Measurements from ENCODE around the gene STK25. TPM values are rescaled to one million over a fixed set of nuclear protein-coding genes. Genes with fewer than 3 reads are reported as not detected.

STK25 gene
- polyA plus RNA-seq, 1 donor from 2014 or later, result 580 TPM

GRCh38 chr2:241532733-241533601, 24.6 kb upstream of the STK25 start:
- Histone ChIP-seq H3K27ac (ENCODE audit: low read length) (no peak overlapping the region), H3K9me2 (ENCODE audit: insufficient read depth, low read length) (no peaks in the 10 kb centered on the region), H3K9ac (ENCODE audit: low read length) (no peak overlapping the region), H3K4me2 (ENCODE audit: low read length) (no peak overlapping the region), H2AFZ (ENCODE audit: low read depth, low read length) (no peak overlapping the region), H3K9me3 (ENCODE audit: low read length) (no peaks in the 10 kb centered on the region), H3K27me3 (ENCODE audit: insufficient read depth, low read depth, low read length) (no peaks in the 10 kb centered on the region), H3F3A (ENCODE audit: insufficient read depth, low read length, poor library complexity, severe bottlenecking) (no peaks in the 10 kb centered on the region), H3K36me3 (ENCODE audit: insufficient read depth, low read length) (no peaks in the 10 kb centered on the region), H3K4me3 (ENCODE audit: low read length) (no peak overlapping the region), H4K20me1 (ENCODE audit: insufficient read depth) (no peaks in the 10 kb centered on the region), H3K79me2 (replicated peaks; ENCODE audit: insufficient read depth, low read length) (no peaks in the 10 kb centered on the region)
- TF ChIP-seq RAD21 (conservative IDR thresholded peaks at IDR 0.05) (no peak), MXI1 (conservative IDR thresholded peaks at IDR 0.05; ENCODE audit: poor library complexity, severe bottlenecking) (no peak), EP300 (conservative IDR thresholded peaks at IDR 0.05; ENCODE audit: poor library complexity, severe bottlenecking) (no peak), POLR2AphosphoS5 (IDR thresholded peaks at IDR 0.05) (no peak), TAF1 (IDR thresholded peaks at IDR 0.05; ENCODE audit: low read depth) (no peak), SMC3 (conservative IDR thresholded peaks at IDR 0.05; ENCODE audit: poor library complexity) (no peak), EZH2 (IDR thresholded peaks at IDR 0.05; ENCODE audit: borderline replicate concordance, insufficient read depth, low read length, poor library complexity, severe bottlenecking) (no peak), CTCF (IDR thresholded peaks at IDR 0.05; ENCODE audit: poor library complexity, severe bottlenecking) (no peak), REST (IDR thresholded peaks at IDR 0.05; ENCODE audit: borderline replicate concordance) (no peak)

- no peak overlapping the region for H3K4me2 ChIP-seq (ENCODE audit: low read length)
- no peaks in the 10 kb centered on the region for H3K79me2 ChIP-seq (replicated peaks; ENCODE audit: insufficient read depth, low read length)
- TF ChIP-seq SMC3 (conservative IDR thresholded peaks at IDR 0.05; ENCODE audit: poor library complexity) (no peak), EP300 (conservative IDR thresholded peaks at IDR 0.05; ENCODE audit: poor library complexity, severe bottlenecking) (no peak), REST (IDR thresholded peaks at IDR 0.05; ENCODE audit: borderline replicate concordance) (no peak), TAF1 (IDR thresholded peaks at IDR 0.05; ENCODE audit: low read depth) (no peak)
- no peaks in the 10 kb centered on the region for H3K36me3 ChIP-seq (ENCODE audit: insufficient read depth, low read length)
- H3K9ac ChIP-seq (ENCODE audit: low read length), result no peak overlapping the region
- H3K4me3 ChIP-seq (ENCODE audit: low read length), result no peak overlapping the region
- H3K27ac ChIP-seq (ENCODE audit: low read length), result no peak overlapping the region
- H3K9me2 ChIP-seq (ENCODE audit: insufficient read depth, low read length), result no peaks in the 10 kb centered on the region
- no peaks in the 10 kb centered on the region for H3F3A ChIP-seq (ENCODE audit: insufficient read depth, low read length, poor library complexity, severe bottlenecking)
- H3K9me3 ChIP-seq (ENCODE audit: low read length), result no peaks in the 10 kb centered on the region
- no peaks in the 10 kb centered on the region for H3K27me3 ChIP-seq (ENCODE audit: insufficient read depth, low read depth, low read length)
- no peaks in the 10 kb centered on the region for H4K20me1 ChIP-seq (ENCODE audit: insufficient read depth)
- no peak overlapping the region for H2AFZ ChIP-seq (ENCODE audit: low read depth, low read length)
Measured at GRCh38 chr2:241532168-241532567, 23.8 kb upstream of the STK25 start.
